ENCODE data around the gene PRMT7. TPM values are rescaled to one million over a fixed set of nuclear protein-coding genes. Genes with fewer than 3 reads are reported as not detected.

PRMT7 gene
- polyA plus RNA-seq, 1 experiment: 40.0 TPM

DNA sequence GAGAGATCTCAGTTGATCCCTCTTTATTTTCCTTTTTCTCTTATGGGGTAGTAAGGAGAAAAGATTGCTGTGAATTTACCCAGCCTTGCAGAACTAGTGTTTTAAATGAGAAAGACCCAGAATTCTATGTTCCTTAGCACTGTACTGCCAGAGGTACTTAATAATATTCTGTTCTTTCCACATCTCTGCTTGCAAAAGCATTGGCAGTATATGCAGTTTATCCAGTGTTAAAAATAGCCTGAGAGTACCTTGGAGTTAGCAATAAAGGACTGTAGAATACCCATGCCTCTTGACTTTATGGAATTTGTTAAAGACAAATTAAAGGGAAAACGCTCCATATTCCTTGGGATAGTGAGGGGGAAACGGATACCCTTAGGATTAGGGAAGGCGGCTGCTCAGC lies 34.6 kb upstream of the PRMT7 start:
- Histone ChIP-seq H3K27me3 (ENCODE audit: control insufficient read depth, insufficient read depth, low read length) (no peaks in the 10 kb centered on the region), H3K4me3 (ENCODE audit: low read depth, low read length) (no peak overlapping the region), H3K36me3 (ENCODE audit: control insufficient read depth, insufficient read depth, low read length) (peaks cover 8% of the 10 kb centered on the region)
- no peak for DNase-seq (ENCODE audit: low read depth)
- ChIA-PET CTCF (interaction anchor here (1.4 kb wide), 1 partner anchor 14 kb away, joined by 4 read pairs; no protein-coding TSS in a partner anchor), POLR2A (no interaction called here)
- no peak for TF ChIP-seq CTCF (IDR thresholded peaks at IDR 0.05; ENCODE audit: insufficient read depth, low read depth, low read length)

- CTCF ChIA-PET: interaction anchor here (1.9 to 2.1 kb wide), 3 partner anchors 8 to 19 kb away, joined by 4 to 7 read pairs (median 7); partner anchors contain the start of gene SLC7A6
Observed at GRCh38 chr16:68279726-68280558, 30.9 kb upstream of the PRMT7 start.

GRCh38 chr16:68281368-68282063 lies 29.3 kb upstream of the PRMT7 start:
- Histone ChIP-seq H3K4me3 (ENCODE audit: low read depth, low read length) (no peak overlapping the region), H3K27me3 (ENCODE audit: control insufficient read depth, insufficient read depth, low read length) (no peaks in the 10 kb centered on the region), H3K36me3 (ENCODE audit: control insufficient read depth, insufficient read depth, low read length) (peaks cover 4% of the 10 kb centered on the region)
- POLR2A ChIA-PET: no interaction called here
- CTCF ChIA-PET: interaction anchor here (0.6 kb wide), 1 partner anchor 912 kb away, joined by 4 read pairs; no protein-coding TSS in a partner anchor
- DNase-seq (ENCODE audit: low read depth): no peak
- TF ChIP-seq CTCF (IDR thresholded peaks at IDR 0.05; ENCODE audit: insufficient read depth, low read depth, low read length): no peak

More at GRCh38 chr16:68279726-68280558, 30.9 kb upstream of the PRMT7 start:
- TF ChIP-seq CTCF (IDR thresholded peaks at IDR 0.05; ENCODE audit: insufficient read depth, low read depth, low read length): no peak
- DNase-seq (ENCODE audit: low read depth): no peak
- POLR2A ChIA-PET: no interaction called here
- Histone ChIP-seq H3K27me3 (ENCODE audit: control insufficient read depth, insufficient read depth, low read length) (no peaks in the 10 kb centered on the region), H3K4me3 (ENCODE audit: low read depth, low read length) (no peak overlapping the region), H3K36me3 (ENCODE audit: control insufficient read depth, insufficient read depth, low read length) (peaks cover 2% of the 10 kb centered on the region)

DNA sequence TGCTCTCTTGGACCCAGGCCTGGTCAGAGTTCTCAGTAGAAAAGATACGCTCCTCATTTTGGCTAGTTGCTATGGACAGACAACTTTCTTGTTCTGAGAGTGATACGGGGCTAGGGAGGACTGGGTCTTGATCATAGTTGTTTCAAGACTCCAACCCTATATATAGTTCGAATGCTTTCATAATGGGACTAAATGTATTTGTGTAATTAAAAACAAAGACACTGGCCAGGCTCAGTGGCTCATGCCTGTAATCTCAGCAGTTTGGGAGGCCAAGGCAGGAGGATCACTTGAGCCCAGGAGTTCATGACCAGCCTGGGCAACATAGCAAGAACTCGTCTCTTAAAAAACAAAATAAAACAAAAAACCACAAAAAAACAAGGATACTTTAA lies 28.8 kb upstream of the PRMT7 start:
- CTCF ChIA-PET: no interaction called here

More for the DNA sequence above, 28.8 kb upstream of the PRMT7 start:
- POLR2A ChIA-PET: no interaction called here
- DNase-seq (ENCODE audit: low read depth): no peak
- Histone ChIP-seq H3K27me3 (ENCODE audit: control insufficient read depth, insufficient read depth, low read length) (no peaks in the 10 kb centered on the region), H3K4me3 (ENCODE audit: low read depth, low read length) (no peak overlapping the region), H3K36me3 (ENCODE audit: control insufficient read depth, insufficient read depth, low read length) (peaks cover 4% of the 10 kb centered on the region)
- TF ChIP-seq CTCF (IDR thresholded peaks at IDR 0.05; ENCODE audit: insufficient read depth, low read depth, low read length): no peak
